GM12865 (cell line): ENCODE data around the gene CYB5RL.
"Not testable (repeated sequence)": the region's sequence is repeated elsewhere in the genome, so short reads cannot be mapped to it uniquely, and the experiment has no call there.

Experiments used
- DNase-seq: peaks from one replicate; pipeline ENCODE4 v3.0.0; 2010; ENCODE audit warnings: low read depth
- H3K4me3 ChIP-seq: 2 replicates; pipeline ENCODE4 v1.5.1; 2011; ENCODE audit warnings: mild to moderate bottlenecking, low read depth, low read length, control low read depth
- CTCF ChIP-seq: IDR thresholded peaks from 2 replicates; pipeline ENCODE4 v1.5.1; 2011; ENCODE audit warnings: low read length, control low read depth, low read depth, inconsistent platforms; ENCODE audit not compliant: insufficient read depth; ENCODE audit errors: missing control alignments

Gene CYB5RL

DNA sequence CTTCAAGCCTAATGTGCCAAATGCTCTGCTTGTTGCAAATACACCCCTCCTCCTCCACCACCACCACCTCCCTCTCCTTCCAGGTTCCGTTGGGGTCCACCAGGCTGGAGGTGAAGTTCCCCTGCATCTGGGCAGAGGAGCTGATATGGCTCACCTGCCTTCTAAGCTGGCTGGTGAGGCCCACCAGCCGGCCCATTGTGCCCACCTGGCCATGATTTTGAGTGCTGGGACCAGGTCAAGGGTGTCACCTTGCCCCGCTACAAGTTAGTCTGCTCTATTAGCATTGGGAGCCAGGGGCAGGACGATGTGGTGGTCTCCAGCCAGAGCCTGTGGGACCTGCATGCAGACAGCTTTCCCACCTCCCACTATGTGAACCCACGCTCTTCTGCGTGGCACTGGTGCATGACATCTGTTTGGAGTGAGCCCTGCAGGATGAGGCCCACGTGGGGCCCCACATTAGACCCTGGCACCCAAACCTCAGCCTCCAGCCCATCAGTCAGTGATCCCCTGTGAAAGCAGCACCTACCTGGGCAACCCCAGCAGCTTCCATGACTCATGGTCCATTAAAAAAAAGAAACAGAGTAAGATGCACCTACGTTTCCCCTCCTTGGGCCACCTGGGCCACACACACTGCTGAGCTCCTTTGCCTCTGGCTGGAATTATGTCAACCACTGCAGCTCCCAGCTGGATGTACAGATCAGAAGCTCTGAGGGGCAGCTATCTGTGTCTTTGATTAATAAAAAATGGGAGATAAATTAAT is 31.4 kb downstream of the CYB5RL start:
- TF ChIP-seq CTCF: no peak
- DNase-seq: no peak
- no peak overlapping the region for H3K4me3 ChIP-seq

DNA sequence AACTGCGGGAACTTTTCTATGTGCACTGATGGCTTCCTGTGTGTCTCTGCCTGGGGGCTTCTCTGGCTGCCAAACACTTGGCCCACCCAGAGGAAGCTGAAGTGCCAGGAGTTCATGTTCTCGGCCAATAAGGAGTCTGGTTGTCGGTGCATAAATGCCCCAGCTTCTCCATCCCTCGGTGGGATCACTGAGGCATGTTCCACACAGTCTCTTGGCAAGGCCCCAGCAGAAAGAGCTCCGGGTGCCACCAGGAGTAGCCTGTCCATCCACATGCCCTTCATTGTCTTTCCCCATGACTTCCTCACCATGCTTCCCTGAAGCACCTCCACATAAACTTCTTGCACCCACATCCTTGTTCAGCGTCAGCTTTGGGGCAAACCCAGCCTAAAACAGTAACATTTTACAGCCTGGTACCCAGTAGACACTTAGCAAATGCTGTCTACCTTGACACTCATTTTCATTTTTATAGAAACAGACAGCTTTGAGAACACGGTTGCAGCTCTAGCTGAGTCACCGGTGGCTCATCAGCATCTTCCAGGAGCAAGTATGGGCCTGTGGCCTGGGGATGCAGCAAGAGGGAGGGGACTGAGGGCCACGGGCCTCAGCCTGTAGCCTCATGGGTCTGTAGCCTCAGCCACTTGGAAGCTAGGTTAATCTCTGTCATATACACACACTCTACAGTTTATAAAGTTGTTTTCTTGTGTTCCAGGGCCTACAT is 32.2 kb downstream of the CYB5RL start:
- no peak for TF ChIP-seq CTCF
- no peak overlapping the region for H3K4me3 ChIP-seq
- no peak for DNase-seq

DNA sequence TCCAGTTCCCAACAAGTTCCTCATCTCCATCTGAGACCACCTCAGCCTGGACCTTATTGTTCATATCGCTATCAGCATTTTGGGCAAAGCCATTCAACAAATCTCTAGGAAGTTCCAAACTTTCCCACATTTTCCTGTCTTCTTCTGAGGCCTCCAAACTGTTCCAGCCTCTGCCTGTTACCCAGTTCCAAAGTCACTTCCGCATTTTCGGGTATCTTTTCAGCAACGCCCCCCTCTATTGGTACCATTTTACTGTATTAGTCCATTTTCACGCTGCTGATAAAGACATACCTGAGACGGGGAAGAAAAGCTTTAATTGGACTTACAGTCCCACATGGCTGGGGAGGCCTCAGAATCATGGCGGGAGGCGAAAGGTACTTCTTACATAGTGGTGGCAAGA is 33.5 kb downstream of the CYB5RL start:
- DNase-seq, H3K4me3 ChIP-seq: not testable (repeated sequence)

GRCh38 chr1:54165146-54165545 is 34.7 kb downstream of the CYB5RL start:
- DNase-seq: no peak

GRCh38 chr1:54163573-54163972 is 36.3 kb downstream of the CYB5RL start:
- no peak for DNase-seq
- no peak for TF ChIP-seq CTCF
- no peak overlapping the region for H3K4me3 ChIP-seq

More at GRCh38 chr1:54165146-54165545, 34.7 kb downstream of the CYB5RL start:
- TF ChIP-seq CTCF: no peak
- H3K4me3 ChIP-seq: no peak overlapping the region

- H3K4me3 ChIP-seq: no peak overlapping the region
- no peak for TF ChIP-seq CTCF
- DNase-seq: no peak
Observed at GRCh38 chr1:54163051-54163450, 36.8 kb downstream of the CYB5RL start.

DNA sequence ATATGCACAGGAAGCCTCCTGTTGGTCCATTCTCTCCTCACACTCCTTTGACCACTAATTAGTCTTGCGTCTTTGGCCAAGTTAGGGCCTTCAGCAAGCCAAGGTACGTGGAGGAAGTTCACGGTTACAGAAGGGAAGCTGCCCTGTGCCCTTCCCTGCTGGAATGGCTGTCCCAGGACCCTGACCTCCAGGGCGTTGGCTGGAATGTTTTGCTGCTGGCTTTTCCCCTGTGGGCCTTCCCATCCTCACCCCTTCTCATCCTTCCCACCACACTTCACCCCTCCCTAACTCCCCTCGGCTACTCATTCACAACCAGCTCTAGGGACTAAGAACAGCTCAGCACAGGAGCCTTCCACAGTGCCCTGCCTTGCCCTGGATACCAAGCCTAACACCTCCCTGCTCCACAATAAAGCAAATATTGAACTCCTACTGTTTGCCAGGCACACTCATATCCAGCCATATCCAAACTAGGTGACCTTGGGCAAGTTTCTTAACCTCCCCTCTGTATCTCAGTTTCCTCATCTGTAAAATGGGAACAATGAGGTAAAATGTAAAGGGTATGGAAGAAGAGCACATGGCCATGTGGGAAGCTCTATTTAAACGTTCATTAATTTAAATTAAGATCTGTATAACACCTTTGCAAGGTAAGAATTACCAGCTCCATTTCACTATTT is 38.2 kb downstream of the CYB5RL start:
- TF ChIP-seq CTCF: no peak
- DNase-seq: no peak
- no peak overlapping the region for H3K4me3 ChIP-seq
